ENCODE results near the gene MRPL20. TPM values are rescaled to one million over a fixed set of nuclear protein-coding genes. Genes with fewer than 3 reads are reported as not detected.

Gene MRPL20
- polyA plus RNA-seq, 1 of the 3 experiments (the other 2 are of a cell fraction): 210 TPM

GRCh38 chr1:1422465-1423244 lies 15.6 kb upstream of the MRPL20 start:
- Histone ChIP-seq H3K4me2 (no peak overlapping the region), H3K9ac (no peak overlapping the region), H2AFZ (ENCODE audit: low read depth) (peak overlapping the region; percentile 68; the same call in 1 of the 2 replicates), H3K27me3 (ENCODE audit: insufficient read depth) (no peaks in the 10 kb centered on the region), H3K4me1 (ENCODE audit: control insufficient read depth in 1 of 2, insufficient read depth in 2 of 2, low read depth in 1 of 2, low read length in 1 of 2) (no peaks in the 10 kb centered on the region; a peak in 2 of 4 replicates), H3K36me3 (replicated peaks in 1 of 2; ENCODE audit: control insufficient read depth in 1 of 2, insufficient read depth in 2 of 2, low read length in 1 of 2) (no peaks in the 10 kb centered on the region), H4K20me1 (ENCODE audit: insufficient read depth) (no peaks in the 10 kb centered on the region), H3K79me2 (ENCODE audit: insufficient read depth) (no peaks in the 10 kb centered on the region), H3K27ac (ENCODE audit: low read depth in 2 of 2, low read length in 1 of 2) (no peak overlapping the region), H3F3A (replicated peaks; ENCODE audit: insufficient read depth) (no peaks in the 10 kb centered on the region), H3K4me3 (ENCODE audit: low read depth in 2 of 2, low read length in 1 of 2) (no peak overlapping the region), H3K9me3 (no peaks in the 10 kb centered on the region), H3K9me2 (no peaks in the 10 kb centered on the region)
- POLR2A ChIA-PET: no interaction called here
- WGBS (ENCODE audit: low lambda C conversion rate): 81% methylated on average over 12 of the region's 29 CpGs
- DNase-seq: no peak
- CTCF ChIA-PET: interaction anchor here (0.8 to 2.8 kb wide), 3 partner anchors 15 to 83 kb away, joined by 3 to 14 read pairs (median 3); partner anchors contain the start of gene MRPL20
- no peak for TF ChIP-seq USF2 (IDR thresholded peaks at IDR 0.05; ENCODE audit: borderline replicate concordance, low read depth, low read length)
- TF ChIP-seq YY1 (IDR thresholded peaks at IDR 0.05; ENCODE audit: low read depth): peak; percentile 69; the same call in 1 of the 2 replicates

GRCh38 chr1:1421907-1422464 lies 14.9 kb upstream of the MRPL20 start:
- WGBS (ENCODE audit: low lambda C conversion rate): 100% methylated on average over 3 of the region's 7 CpGs
- Histone ChIP-seq H3K79me2 (ENCODE audit: insufficient read depth) (no peaks in the 10 kb centered on the region), H3K9ac (no peak overlapping the region), H3K36me3 (replicated peaks in 1 of 2; ENCODE audit: control insufficient read depth in 1 of 2, insufficient read depth in 2 of 2, low read length in 1 of 2) (no peaks in the 10 kb centered on the region), H3K27ac (ENCODE audit: low read depth in 2 of 2, low read length in 1 of 2) (no peak overlapping the region), H3F3A (replicated peaks; ENCODE audit: insufficient read depth) (no peaks in the 10 kb centered on the region), H3K9me2 (no peaks in the 10 kb centered on the region), H3K4me3 (ENCODE audit: low read depth in 2 of 2, low read length in 1 of 2) (no peak overlapping the region), H3K27me3 (ENCODE audit: insufficient read depth) (no peaks in the 10 kb centered on the region), H4K20me1 (ENCODE audit: insufficient read depth) (no peaks in the 10 kb centered on the region), H3K4me1 (ENCODE audit: control insufficient read depth in 1 of 2, insufficient read depth in 2 of 2, low read depth in 1 of 2, low read length in 1 of 2) (no peaks in the 10 kb centered on the region; a peak in 2 of 4 replicates), H3K9me3 (no peaks in the 10 kb centered on the region), H3K4me2 (no peak overlapping the region), H2AFZ (ENCODE audit: low read depth) (no peak overlapping the region)
- POLR2A ChIA-PET: no interaction called here
- DNase-seq: peak; percentile 34
- CTCF ChIA-PET: interaction anchor here (0.8 to 2.8 kb wide), 3 partner anchors 14 to 84 kb away, joined by 3 to 14 read pairs (median 3); partner anchors contain the start of gene MRPL20
- TF ChIP-seq YY1 (IDR thresholded peaks at IDR 0.05; ENCODE audit: low read depth) (no peak), USF1 (IDR thresholded peaks at IDR 0.05; ENCODE audit: borderline replicate concordance, low read depth) (no peak), NFIC (IDR thresholded peaks at IDR 0.05; ENCODE audit: borderline replicate concordance) (no peak), MEF2A (IDR thresholded peaks at IDR 0.05; ENCODE audit: borderline replicate concordance, low read depth) (no peak)

Measured in SK-N-SH (cell line).